COLO668 (cell line): Measurements from ENCODE around the gene TEKT5.
"Not testable (repeated sequence)": the region's sequence is repeated elsewhere in the genome, so short reads cannot be mapped to it uniquely, and the experiment has no call there.

Source experiments
- DNase-seq: peaks from one replicate; lab custom pipeline; 2025; ENCODE audit not compliant: unreplicated experiment; lab: John Stamatoyannopoulos, UW

TEKT5 gene

GRCh38 chr16:10685709-10686108 is 9.0 kb downstream of the TEKT5 start:
- no peak for DNase-seq

- no peak for DNase-seq
Measured at GRCh38 chr16:10684511-10685151, 10.1 kb downstream of the TEKT5 start.

DNA sequence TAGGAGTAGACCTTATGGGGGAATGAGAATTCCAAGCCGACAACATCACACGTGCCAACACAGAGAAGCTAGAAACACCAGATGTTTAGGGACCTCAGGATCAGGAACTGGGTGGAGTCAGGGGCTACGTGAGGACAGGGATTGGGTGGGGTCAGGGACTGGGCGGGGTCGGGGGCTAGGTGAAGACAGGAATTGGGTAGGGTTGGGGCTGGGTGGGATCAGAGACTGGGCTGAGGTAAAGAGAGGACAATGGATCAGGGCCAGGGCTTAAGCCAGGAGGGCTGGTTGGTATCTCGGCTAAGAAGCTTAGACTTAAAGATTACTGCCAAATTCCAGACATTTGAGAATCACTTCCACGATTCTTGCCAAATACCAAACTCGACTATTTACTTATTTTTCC is 11.6 kb downstream of the TEKT5 start:
- no peak for DNase-seq

- DNase-seq, result no peak
Measured at GRCh38 chr16:10682604-10683003, 12.1 kb downstream of the TEKT5 start.

DNA sequence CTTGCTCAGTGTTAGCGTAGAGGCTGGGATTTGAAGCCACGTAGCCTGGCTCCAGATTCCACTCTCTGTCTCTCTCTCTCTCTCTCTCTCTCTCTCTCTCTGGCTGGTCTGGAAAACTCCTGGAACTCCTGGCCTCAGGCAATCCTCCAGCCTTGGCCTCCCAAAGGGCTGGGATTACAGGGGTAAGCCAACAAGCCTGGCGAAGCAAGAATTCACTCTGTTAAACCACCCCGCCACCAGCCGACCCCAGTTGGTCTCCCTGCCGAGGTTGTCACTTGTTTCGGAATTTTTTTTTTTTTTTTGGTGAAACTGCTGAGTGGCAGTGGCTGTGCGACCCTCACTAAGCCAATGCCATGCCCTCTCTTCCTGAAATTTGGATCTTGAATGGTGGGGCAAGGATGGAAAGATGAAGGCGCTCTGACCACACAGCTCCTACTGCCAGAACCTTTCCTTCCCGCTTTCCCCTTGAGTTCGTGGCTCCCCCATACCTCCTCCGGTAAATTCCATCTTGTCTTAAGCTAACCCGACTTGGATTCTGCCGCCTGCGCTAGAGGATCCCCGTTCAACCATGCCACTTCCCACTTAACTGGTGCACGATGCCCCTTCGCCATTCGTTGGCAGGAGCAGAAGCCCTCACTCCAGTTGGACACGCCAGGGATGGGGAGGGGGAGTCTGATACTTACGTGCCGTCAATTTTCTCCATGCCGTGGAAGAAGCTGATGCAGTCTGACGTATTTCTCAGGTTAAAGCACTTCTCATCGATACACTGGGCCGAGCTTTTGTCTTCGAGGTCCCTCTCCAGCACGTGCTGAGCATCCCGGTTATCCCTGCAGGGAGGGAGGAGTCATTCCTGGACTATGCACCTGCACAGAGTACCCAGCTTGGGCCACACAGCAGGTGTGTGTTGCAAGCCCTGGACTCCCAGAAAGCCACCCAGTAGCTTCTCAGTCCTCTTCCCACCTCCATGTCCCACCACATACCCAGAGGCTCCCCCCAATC is 13.1 kb downstream of the TEKT5 start:
- no peak for DNase-seq

GRCh38 chr16:10679921-10680320 is 14.8 kb downstream of the TEKT5 start:
- no peak for DNase-seq

DNA sequence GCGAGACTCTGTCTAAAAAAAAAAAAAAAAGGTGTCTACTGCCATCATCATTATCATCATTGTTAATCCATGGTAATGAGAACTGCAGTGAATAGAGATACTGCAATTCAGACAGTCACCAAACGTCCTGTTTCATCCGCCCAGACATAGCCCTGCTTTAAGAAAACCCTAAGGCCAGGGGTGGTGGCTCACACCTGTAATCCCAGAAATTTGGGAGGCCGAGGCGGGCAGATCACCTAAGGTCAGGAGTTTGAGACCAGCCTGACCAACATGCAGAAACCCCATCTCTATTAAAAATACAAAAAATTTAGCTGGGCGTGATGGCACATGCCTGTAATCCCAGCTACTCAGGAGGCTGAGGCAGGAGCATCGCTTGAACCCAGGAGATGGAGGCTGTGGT is 15.3 kb downstream of the TEKT5 start:
- not testable (repeated sequence) for DNase-seq

GRCh38 chr16:10678655-10679054 is 16.1 kb downstream of the TEKT5 start:
- DNase-seq, result no peak

DNA sequence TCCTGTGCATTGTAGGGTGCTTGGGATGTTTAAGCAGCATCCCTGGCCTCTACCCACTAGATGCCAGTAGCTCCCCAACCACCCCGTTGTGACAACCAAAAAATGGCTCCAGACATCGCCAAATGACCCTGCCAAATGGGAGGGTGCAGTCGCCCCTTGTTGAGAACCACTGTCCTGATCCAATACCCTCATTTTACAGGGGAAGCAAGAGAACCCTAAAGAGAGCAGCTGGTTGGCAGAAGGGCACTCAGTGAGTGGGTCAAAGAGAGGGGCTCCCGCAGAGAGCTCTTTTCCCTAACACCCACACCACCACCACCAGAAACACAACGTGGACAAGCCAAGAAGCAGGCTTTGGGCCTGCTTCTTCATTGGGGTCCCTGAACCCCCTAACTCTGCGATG is 18.4 kb downstream of the TEKT5 start:
- DNase-seq, result no peak

DNA sequence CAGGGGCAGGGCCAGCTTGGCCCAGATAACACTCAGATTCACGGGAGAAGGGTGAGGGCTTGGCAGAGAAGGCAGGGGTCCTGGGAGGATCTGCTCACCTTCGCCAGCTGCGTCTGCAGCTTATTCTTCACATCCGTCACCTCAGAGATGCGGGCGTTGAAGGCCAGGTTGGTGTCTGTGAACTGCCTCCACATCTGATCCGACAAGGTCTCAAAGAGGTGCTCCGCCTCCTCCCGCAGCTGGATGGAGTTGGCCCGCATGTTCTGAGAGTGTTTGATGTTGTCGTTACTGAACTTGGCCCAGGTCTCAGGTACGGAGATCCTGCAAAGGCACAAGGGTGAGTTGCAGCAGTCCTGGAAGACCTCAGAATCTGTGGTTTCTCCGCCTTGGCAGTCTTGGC is 18.9 kb downstream of the TEKT5 start:
- DNase-seq, result no peak

DNA sequence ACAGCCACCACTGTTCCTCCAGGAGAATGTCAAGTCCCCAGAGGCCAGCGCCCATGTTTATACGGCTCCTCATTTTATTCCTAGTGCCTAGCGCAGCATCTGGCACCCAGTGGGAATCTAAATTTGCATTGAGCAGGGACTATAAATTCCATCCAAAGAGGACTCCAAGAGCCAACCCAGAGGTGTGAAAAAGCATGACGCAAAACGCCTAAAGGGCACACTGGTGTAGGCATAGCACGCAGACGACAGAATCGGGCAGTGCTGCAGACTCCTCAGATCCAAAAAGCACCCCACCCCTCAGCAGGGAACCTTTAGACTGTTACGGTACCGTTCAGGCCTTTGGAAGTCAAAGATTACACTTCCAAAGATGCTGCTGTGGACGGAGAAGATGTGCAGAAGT is 19.5 kb downstream of the TEKT5 start:
- DNase-seq, result no peak

DNA sequence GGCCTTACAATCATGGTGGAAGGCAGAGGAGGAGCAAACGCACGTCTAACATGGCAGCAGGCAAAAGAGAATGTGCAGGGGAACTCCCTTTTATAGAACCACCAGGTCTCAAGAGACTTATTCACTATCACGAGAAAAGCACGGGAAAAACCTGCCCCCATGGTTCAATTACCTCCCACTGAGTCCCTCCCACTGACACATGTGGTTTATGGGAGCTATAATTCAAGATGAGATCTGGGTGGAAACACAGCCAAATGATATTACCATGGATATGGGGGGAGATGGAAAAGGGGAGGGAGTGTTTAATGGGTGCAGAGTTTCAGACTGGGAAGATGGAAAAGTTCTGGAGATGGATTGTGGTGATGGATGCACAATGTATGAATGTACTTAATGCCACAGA is 23.0 kb downstream of the TEKT5 start:
- DNase-seq, result no peak

- DNase-seq, result no peak
Measured at GRCh38 chr16:10669791-10670190, 24.9 kb downstream of the TEKT5 start.

DNA sequence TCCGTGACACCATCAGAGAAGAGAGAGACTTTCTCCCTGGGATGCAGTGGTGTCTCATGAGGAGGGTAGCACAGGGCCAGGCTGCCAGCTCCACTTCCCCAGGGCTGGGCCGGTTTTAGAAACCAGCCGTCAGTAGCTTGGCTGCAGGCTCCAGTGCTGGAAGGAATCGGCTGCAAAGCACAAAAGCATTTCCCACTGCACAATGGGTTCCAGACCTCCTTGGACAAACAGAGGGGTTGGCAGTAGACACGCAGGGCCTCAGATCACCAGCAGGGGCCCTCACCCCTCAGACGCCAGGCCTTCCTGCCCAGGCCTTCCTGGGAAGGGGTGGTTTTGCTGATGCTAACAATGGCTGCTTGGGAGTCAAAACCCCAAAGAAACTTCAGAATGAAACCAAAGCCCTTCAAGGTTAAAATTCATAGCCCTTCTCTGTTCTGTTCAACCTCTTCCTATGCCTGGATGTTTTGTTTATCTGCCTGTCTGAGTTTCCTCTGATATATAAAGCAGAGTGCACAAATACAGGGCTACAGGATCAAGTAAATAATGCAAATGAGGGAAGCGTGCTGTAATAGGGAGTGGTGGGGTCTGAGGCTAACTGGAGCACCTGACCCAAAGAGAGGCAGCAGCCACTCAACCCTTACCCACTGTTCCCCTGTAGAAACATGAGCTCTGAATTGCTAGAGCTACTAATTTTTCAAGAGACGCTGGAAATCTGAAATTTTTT is 26.2 kb downstream of the TEKT5 start:
- DNase-seq, result peak; percentile 21

DNA sequence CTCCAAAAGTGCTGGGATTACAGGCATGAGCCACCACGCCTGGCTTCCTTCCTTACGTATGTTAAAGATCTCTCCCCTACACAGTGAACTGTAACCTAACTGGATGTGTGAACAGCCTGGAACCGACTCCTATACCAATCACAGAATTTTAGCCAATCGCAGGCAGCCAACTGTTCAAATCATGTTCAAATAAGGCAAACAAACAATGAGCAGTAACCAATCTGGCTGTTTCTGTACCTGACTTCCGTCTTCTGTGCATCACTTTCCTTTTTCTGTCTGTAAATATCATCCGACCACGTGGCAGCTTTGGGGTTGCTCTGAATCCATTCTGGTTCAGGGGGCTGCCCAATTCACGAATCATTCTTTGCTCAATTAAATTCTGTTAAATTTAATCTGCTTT is 27.5 kb downstream of the TEKT5 start:
- no peak for DNase-seq

- no peak for DNase-seq
Measured at GRCh38 chr16:10666291-10666690, 28.4 kb downstream of the TEKT5 start.

GRCh38 chr16:10665166-10665565 is 29.6 kb downstream of the TEKT5 start:
- no peak for DNase-seq

DNA sequence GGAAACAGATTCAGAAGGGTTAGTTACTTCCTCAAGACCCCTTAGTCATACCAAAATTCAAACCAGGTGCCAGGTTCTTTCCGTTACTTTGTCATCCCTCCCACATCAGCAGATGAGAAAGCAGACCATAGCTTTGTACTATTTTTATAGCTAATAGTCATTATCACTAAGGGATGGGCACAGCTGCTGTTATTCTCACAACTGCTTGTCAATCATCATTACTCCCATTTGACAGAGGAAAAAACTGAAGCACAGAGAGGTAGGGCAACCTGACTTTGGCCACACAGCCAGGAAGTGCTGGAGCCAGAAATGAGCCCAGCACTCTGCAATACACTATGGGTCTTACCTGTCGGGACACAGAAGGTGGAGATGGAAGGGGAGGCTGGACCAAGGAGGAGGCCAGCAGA is 30.0 kb downstream of the TEKT5 start:
- DNase-seq, result no peak

- DNase-seq, result no peak
Measured at GRCh38 chr16:10663744-10664143, 31.0 kb downstream of the TEKT5 start.

- DNase-seq, result no peak
Measured at GRCh38 chr16:10663146-10663545, 31.6 kb downstream of the TEKT5 start.

- no peak for DNase-seq
Measured at GRCh38 chr16:10662212-10662611, 32.5 kb downstream of the TEKT5 start.

- DNase-seq, result no peak
Measured at GRCh38 chr16:10661737-10662136, 33.0 kb downstream of the TEKT5 start.
